Loucy (cell line): Measurements from ENCODE around the gene ECT2.

Experiments
- H2AFZ ChIP-seq: fragments of 200-600 bp; sonication (generic); 2 replicates; pipeline ENCODE4 v1.6.0; 2016; ENCODE audit warnings: antibody characterized with exemption, mild to moderate bottlenecking, low read length, moderate library complexity
- H3F3A ChIP-seq: fragments of 200-600 bp; 2 replicates; pipeline ENCODE4 v1.6.0; 2016; ENCODE audit warnings: antibody characterized with exemption, low read depth, mild to moderate bottlenecking
- H3K27me3 ChIP-seq: fragments of 200-600 bp; sonication (generic); 2 replicates; pipeline ENCODE4 v1.6.1; 2014; ENCODE audit warnings: low read length, mild to moderate bottlenecking; ENCODE audit not compliant: insufficient read depth, poor library complexity, severe bottlenecking
- H3K36me3 ChIP-seq: fragments of 200-600 bp; sonication (generic); 2 replicates; pipeline ENCODE4 v1.6.1; 2016; ENCODE audit warnings: low read length; ENCODE audit not compliant: insufficient read depth
- H3K4me1 ChIP-seq: fragments of 200-600 bp; sonication (generic); 2 replicates; pipeline ENCODE4 v1.5.1; 2014; ENCODE audit warnings: low read length, mild to moderate bottlenecking; ENCODE audit not compliant: insufficient read depth, poor library complexity, severe bottlenecking
- H3K4me2 ChIP-seq: fragments of 200-600 bp; sonication (generic); 2 replicates; pipeline ENCODE4 v1.6.0; 2014; ENCODE audit warnings: antibody characterized with exemption, low read length, low read depth, mild to moderate bottlenecking; ENCODE audit not compliant: poor library complexity, severe bottlenecking
- H3K4me3 ChIP-seq: fragments of 200-600 bp; sonication (generic); 2 replicates; pipeline ENCODE4 v1.5.1; 2014; ENCODE audit warnings: low read length, mild to moderate bottlenecking, mixed read lengths; ENCODE audit not compliant: poor library complexity, severe bottlenecking
- H3K79me2 ChIP-seq: fragments of 200-600 bp; sonication (generic); 2 replicates; pipeline ENCODE4 v1.6.1; 2014; ENCODE audit warnings: low read length; ENCODE audit not compliant: insufficient read depth
- H3K9ac ChIP-seq: fragments of 200-600 bp; sonication (generic); 2 replicates; pipeline ENCODE4 v1.6.0; 2014; ENCODE audit warnings: mild to moderate bottlenecking, low read depth, low read length, moderate library complexity; ENCODE audit not compliant: poor library complexity, severe bottlenecking
- H3K9me2 ChIP-seq: fragments of 200-600 bp; sonication (generic); replicated peaks from 2 replicates; pipeline ENCODE4 v1.6.1; 2016; ENCODE audit warnings: low read depth, low read length, mixed read lengths
- H3K9me3 ChIP-seq: fragments of 200-600 bp; sonication (generic); 2 replicates; pipeline ENCODE4 v1.6.1; 2014; ENCODE audit warnings: mild to moderate bottlenecking, antibody characterized with exemption, low read length, low read depth; ENCODE audit not compliant: insufficient read depth
- H4K20me1 ChIP-seq: fragments of 200-600 bp; sonication (generic); 2 replicates; pipeline ENCODE4 v1.6.0; 2014; ENCODE audit warnings: antibody characterized with exemption, low read length, mild to moderate bottlenecking; ENCODE audit not compliant: insufficient read depth, poor library complexity, severe bottlenecking
- EZH2phosphoT487 ChIP-seq: fragments of 200-600 bp; IDR thresholded peaks from 2 replicates; pipeline ENCODE4 v1.6.1; 2018; ENCODE audit warnings: antibody characterized with exemption, mild to moderate bottlenecking, moderate library complexity, borderline replicate concordance
- TF ChIP-seq, protein P1 (sequence below): fragments of 200-600 bp; sonication (generic); conservative IDR thresholded peaks from 2 replicates; pipeline ENCODE4 v1.5.1; 2014; ENCODE audit warnings: mild to moderate bottlenecking, antibody characterized with exemption, low read length

ECT2 gene

DNA sequence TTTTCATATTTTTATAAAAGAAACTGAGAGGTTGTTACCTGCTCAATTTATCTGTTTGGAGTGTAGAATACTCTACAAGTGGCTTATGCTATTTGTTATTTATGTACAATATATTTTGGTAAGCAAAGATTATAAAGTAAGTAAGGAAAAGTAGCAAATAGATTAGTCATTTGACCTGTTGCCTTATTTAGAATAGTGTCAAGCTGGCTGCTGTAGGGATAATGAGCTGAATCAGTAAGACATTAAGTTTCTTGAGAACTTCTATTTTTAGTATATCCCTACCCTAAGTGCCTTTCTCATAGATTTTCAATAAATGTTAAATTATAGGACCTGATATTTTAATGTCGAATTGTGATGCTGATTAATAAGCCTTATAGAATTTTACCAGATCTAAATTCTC, 37.2 kb downstream of the ECT2 start:
- no peak overlapping the region for H3K9ac ChIP-seq
- peaks cover 9% of the 10 kb centered on the region for H3K79me2 ChIP-seq
- no peak overlapping the region for H3K4me2 ChIP-seq
- no peak overlapping the region for H2AFZ ChIP-seq
- H3K9me2 ChIP-seq: no peaks in the 10 kb centered on the region
- H3K9me3 ChIP-seq: no peaks in the 10 kb centered on the region
- H3K36me3 ChIP-seq: peaks cover 98% of the 10 kb centered on the region
- TF ChIP-seq EZH2phosphoT487: no peak
- TF ChIP-seq, protein P1, sequence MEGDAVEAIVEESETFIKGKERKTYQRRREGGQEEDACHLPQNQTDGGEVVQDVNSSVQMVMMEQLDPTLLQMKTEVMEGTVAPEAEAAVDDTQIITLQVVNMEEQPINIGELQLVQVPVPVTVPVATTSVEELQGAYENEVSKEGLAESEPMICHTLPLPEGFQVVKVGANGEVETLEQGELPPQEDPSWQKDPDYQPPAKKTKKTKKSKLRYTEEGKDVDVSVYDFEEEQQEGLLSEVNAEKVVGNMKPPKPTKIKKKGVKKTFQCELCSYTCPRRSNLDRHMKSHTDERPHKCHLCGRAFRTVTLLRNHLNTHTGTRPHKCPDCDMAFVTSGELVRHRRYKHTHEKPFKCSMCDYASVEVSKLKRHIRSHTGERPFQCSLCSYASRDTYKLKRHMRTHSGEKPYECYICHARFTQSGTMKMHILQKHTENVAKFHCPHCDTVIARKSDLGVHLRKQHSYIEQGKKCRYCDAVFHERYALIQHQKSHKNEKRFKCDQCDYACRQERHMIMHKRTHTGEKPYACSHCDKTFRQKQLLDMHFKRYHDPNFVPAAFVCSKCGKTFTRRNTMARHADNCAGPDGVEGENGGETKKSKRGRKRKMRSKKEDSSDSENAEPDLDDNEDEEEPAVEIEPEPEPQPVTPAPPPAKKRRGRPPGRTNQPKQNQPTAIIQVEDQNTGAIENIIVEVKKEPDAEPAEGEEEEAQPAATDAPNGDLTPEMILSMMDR: no peak
- no peak overlapping the region for H3K4me3 ChIP-seq
- no peaks in the 10 kb centered on the region for H3F3A ChIP-seq
- H3K4me1 ChIP-seq: no peaks in the 10 kb centered on the region
- H3K27me3 ChIP-seq: no peaks in the 10 kb centered on the region
- peaks cover 4% of the 10 kb centered on the region for H4K20me1 ChIP-seq

DNA sequence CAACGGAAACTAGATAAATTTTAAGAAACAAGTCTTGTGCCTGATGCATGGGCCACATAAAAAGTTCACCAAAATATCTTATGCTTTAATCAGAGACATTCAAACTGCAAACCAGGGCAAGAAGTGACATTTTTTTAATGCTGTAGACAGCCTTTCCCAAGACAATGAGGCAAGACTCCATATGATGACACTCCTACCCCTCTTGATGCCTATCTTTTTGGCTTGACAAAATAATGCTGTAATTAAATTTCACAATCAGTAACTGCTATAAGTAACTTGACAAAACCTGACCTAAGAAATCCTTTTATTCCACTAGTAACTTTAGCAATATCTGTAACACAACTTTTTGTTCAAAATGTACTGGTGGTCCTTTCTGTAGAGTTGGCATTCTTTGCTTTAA, 48.7 kb downstream of the ECT2 start:
- no peak overlapping the region for H3K4me2 ChIP-seq
- H3K4me3 ChIP-seq: no peak overlapping the region
- H3K9me2 ChIP-seq: no peaks in the 10 kb centered on the region
- H3F3A ChIP-seq: no peaks in the 10 kb centered on the region
- H3K9ac ChIP-seq: no peak overlapping the region
- H2AFZ ChIP-seq: no peak overlapping the region
- no peak for TF ChIP-seq EZH2phosphoT487
- TF ChIP-seq, protein P1: no peak
- no peaks in the 10 kb centered on the region for H3K9me3 ChIP-seq
- no peaks in the 10 kb centered on the region for H3K27me3 ChIP-seq
- H3K79me2 ChIP-seq: peaks cover 31% of the 10 kb centered on the region
- H3K4me1 ChIP-seq: no peaks in the 10 kb centered on the region
- peaks cover 84% of the 10 kb centered on the region; the same call in 1 of the 2 replicates for H3K36me3 ChIP-seq
- H4K20me1 ChIP-seq: peaks cover 15% of the 10 kb centered on the region

DNA sequence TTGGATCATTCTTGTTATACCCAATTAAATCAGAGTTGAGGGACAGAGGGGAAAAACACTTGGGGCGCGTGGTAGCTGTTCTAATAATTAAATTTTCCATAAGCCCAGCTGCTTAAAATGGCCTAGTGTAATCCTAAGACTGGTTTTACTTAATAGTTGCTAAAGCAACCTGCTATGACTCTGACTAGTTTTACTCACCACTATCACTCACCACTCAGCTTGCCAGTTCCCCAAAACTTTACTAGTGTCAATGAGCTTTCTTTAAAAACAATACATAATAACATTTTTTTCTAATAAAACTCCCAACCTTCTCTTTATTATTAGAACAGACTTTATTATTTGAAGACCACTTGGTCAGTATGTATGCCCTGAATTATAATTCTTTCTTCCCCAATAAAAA, 49.6 kb downstream of the ECT2 start:
- Histone ChIP-seq H3K4me2 (no peak overlapping the region), H2AFZ (no peak overlapping the region), H3K79me2 (peaks cover 23% of the 10 kb centered on the region), H3K4me3 (no peak overlapping the region), H3K9ac (no peak overlapping the region), H4K20me1 (peaks cover 15% of the 10 kb centered on the region), H3K9me2 (no peaks in the 10 kb centered on the region), H3K4me1 (no peaks in the 10 kb centered on the region), H3K36me3 (peaks cover 88% of the 10 kb centered on the region; the same call in 1 of the 2 replicates), H3K27me3 (no peaks in the 10 kb centered on the region), H3F3A (no peaks in the 10 kb centered on the region), H3K9me3 (no peaks in the 10 kb centered on the region)
- TF ChIP-seq, protein P1: no peak
- TF ChIP-seq EZH2phosphoT487: no peak
